HG03064 (cell line): ENCODE measurements around the gene ZFPL1.
A peak's percentile ranks its signal among the peaks of the same experiment; 100 is the strongest.

Source experiments
- ATAC-seq: cut with Tn5 transposase; IDR thresholded peaks from one replicate; pipeline ENCODE4 v1.9.1; 2021; ENCODE audit warnings: low read depth; ENCODE audit not compliant: unreplicated experiment

ZFPL1 gene

GRCh38 chr11:65059959-65060824 is 23.8 kb upstream of the ZFPL1 start:
- ATAC-seq: no peak

GRCh38 chr11:65060913-65061408 is 23.1 kb upstream of the ZFPL1 start:
- ATAC-seq: no peak

GRCh38 chr11:65063532-65063931 is 20.5 kb upstream of the ZFPL1 start:
- ATAC-seq: no peak

- no peak for ATAC-seq
Observed at GRCh38 chr11:65064847-65065240, 19.2 kb upstream of the ZFPL1 start.

- ATAC-seq: no peak
Observed at GRCh38 chr11:65065851-65066250, 18.2 kb upstream of the ZFPL1 start.

- no peak for ATAC-seq
Observed at GRCh38 chr11:65066315-65066714, 17.7 kb upstream of the ZFPL1 start.

- ATAC-seq: no peak
Observed at GRCh38 chr11:65066805-65067291, 17.2 kb upstream of the ZFPL1 start.

- no peak for ATAC-seq
Observed at GRCh38 chr11:65067446-65067845, 16.6 kb upstream of the ZFPL1 start.

GRCh38 chr11:65069217-65069616 is 14.8 kb upstream of the ZFPL1 start:
- no peak for ATAC-seq

- ATAC-seq: no peak
Observed at GRCh38 chr11:65071907-65072630, 12.0 kb upstream of the ZFPL1 start.

- ATAC-seq: no peak
Observed at GRCh38 chr11:65072631-65072966, 11.4 kb upstream of the ZFPL1 start.

- ATAC-seq: no peak
Observed at GRCh38 chr11:65077451-65077850, 6.6 kb upstream of the ZFPL1 start.

GRCh38 chr11:65078151-65078550 is 5.9 kb upstream of the ZFPL1 start:
- no peak for ATAC-seq

GRCh38 chr11:65078786-65079342 is 5.2 kb upstream of the ZFPL1 start:
- ATAC-seq: no peak

- ATAC-seq: peak; percentile 7
Observed at GRCh38 chr11:65083134-65083833, 738 bp upstream of the ZFPL1 start.

- no peak for ATAC-seq
Observed at GRCh38 chr11:65084598-65085375, 765 bp downstream of the ZFPL1 start.

- ATAC-seq: no peak
Observed at GRCh38 chr11:65085446-65085845, 1.4 kb downstream of the ZFPL1 start.

- ATAC-seq: no peak
Observed at GRCh38 chr11:65086809-65087208, 2.8 kb downstream of the ZFPL1 start.

GRCh38 chr11:65087216-65087615 is 3.2 kb downstream of the ZFPL1 start:
- no peak for ATAC-seq

- ATAC-seq: no peak
Observed at GRCh38 chr11:65087827-65088226, 3.8 kb downstream of the ZFPL1 start.
